Activated CD8-positive, alpha-beta memory T cell treated with anti-CD3 and anti-CD28 coated beads for 1 hour (primary cell): ENCODE data around the gene ZNF428.
"Not testable (repeated sequence)": the region's sequence is repeated elsewhere in the genome, so short reads cannot be mapped to it uniquely, and the experiment has no call there.

Experiments used
- DNase-seq, 2 donors: peaks; one replicate each; pipeline ENCODE4 v3.0.0-alpha.2; 2020; ENCODE audit warnings: low read depth in 1 of 2; ENCODE audit errors: extremely low read depth in 1 of 2

ZNF428 gene, protein sequence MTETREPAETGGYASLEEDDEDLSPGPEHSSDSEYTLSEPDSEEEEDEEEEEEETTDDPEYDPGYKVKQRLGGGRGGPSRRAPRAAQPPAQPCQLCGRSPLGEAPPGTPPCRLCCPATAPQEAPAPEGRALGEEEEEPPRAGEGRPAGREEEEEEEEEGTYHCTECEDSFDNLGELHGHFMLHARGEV

DNA sequence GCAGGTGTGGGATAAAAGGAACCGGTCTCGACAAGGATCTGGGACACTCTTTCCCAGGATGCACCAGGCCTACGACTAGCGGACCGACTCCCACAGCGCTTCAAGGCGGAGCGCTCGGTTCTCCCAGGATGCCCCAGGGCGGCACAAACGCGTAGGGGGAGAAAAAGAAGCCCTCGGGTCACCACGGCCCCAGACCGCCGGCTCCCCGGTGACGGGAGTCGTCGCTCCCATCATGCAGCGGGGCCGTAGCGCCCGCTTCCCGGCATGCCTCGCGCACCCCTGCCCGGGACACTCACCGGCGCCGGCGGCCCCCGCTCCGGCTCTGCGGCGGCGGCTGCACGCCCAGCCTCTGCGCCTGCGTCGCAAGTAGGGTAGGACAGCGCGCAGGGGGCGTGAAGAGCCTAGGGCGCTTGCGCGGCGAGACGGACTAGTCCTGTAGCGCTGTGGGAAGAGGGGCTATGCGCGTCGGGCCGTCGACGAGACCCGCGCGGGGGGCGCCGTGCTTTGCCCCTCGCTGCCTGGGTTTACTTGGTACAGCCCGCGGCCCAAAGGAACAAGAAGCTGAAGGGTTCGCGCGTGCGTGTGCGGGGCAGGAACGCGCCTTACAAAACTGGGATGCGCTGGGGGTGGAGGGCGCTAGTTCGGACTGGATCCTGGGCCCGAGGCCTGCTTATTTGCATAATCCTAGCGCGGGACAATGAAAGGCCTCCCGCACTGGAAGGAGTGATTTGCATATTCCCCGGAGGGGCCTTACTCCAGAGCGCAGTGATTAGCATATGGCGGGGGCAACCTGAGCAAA lies at the start of gene ZNF428:
TSS of gene ZNF428 (minus strand) at position 368 of the 799 bp plus-strand sequence. CDS start 5,325 bp downstream, outside the sequence.
- peak; percentile 63 to 78 for DNase-seq

DNA sequence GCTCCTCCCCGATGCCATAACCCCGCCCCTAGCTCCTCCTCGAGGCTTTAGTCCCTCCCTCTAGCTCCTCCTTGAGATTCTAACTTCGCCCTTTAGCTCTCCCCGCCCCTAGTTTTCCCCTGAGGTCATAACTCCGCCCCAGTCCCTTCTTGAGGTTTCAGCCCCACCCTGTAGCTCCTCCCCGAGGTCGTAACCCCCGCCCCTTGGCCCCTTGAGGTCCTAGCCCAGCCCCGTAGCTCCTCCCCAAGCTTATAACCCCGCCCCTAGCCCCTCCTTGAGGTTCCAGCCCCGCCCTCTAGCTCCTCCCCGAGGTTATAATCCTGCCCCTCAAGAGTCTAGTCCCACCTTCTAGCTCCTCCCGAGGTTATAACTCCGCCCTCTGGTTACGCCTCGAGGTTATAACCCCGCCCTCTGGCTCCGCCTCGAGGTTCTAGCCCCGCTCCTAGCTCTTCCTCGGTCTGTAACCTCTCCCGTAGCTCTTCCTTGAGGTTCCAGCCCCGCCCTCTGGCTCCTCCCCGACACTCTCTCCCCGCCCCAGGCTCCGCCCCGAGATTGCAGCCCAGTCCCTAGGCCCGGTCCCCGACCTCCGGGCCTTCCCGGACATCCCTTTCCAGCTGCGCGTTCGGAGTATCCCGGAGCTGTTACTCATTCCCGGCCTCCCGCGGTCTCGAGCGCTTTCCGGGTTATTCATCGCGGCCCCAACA lies 49.1 kb upstream of the ZNF428 start:
- DNase-seq, result peak; percentile 85 to 90

DNA sequence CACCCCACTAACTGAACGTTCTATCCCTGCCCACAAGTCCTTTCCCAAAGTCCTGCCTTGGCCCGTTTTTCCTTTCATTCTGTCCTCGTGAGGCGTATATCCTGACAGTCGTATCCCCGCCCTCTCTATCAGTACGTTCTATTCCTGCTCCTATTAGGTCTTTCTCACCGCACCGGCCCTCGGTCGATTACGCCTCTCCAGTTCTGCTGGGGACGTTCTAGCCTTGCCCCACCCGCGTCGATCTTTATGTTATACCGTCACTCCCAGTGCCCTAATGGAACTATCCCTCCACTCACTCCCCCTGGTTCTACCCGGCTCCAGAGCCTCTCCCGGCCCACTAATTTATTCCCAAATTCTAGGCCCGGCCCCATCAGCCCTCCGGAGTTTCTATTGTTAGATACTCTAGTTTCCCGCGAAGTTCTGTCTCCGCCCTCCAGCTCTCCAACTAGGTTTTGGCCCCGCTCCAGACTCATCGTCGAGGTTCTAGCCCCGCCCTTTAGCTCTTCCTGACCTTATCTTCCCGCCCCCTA lies 48.5 kb upstream of the ZNF428 start:
- no peak for DNase-seq

DNA sequence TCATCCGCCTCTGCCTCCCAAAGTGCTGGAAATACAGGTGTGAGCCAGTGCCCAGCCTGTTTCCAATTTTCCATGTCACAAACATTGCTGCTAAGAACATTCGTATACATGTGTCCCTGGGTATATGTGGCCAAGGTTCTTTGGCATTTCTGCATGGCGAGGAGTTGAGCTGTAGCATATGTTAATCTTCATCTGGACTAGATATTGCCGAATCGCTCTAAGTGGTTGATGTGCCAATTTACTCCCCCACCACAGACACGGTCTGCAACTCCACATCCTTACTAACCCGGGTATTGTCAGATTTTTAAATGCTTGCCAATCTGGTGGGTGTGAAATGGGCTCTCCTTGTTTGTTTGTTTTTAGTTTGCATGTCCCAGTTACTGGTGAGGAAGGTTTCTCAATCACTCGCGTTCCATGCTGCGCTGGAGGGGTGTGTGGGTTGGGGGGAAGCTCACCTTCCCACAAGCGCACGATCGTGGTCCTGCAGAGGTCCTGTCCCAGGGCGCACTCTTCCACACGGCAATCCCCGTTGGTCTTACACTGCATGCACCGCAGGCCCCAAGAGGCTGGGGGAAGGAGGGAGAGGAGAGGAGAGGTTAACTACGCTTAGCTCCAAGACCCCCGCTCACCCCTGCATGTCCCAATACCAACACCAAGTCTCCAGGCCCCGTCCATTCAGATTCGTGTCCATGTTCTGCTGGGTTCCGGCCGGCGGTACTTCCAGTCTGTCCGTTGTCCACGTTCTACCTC lies 47.9 kb upstream of the ZNF428 start:
- DNase-seq, result no peak

DNA sequence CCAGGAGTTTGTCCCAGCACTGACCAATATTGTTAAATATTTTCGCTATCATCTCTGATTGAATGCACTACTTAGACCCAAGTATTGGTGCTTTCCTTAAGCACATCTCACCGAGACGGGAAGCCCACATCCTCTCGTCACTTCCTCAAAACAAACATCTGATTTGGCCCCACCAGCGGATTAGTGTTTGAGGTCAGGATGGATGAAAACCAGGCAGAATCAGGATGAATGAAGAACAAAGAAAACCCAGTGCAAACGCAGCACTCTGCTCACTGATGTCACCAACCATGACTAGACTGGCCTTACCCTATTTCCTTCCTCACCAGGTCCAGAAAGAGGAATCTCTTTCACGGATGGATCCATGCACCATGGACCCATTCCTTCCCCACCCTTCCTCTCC lies 44.6 kb upstream of the ZNF428 start:
- no peak for DNase-seq

DNA sequence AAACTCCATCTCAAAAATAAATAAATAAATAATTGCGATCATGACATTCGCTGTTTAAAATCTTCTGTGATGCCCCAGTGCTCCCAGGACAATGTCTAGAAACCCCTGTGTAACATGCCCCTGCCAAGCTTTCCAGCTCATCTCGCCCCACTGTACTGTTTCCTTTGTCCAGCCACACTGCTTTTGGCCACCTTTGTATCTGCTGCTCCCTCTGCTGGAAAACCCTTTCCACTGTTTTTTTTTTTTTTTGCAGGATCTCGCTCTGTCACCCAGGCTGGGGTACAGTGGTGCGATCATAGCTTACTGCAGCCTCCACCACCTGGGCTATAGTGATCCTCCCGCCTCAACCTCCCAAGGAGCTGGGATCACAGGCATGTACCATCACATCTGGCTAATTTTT lies 43.1 kb upstream of the ZNF428 start:
- DNase-seq, result no peak

DNA sequence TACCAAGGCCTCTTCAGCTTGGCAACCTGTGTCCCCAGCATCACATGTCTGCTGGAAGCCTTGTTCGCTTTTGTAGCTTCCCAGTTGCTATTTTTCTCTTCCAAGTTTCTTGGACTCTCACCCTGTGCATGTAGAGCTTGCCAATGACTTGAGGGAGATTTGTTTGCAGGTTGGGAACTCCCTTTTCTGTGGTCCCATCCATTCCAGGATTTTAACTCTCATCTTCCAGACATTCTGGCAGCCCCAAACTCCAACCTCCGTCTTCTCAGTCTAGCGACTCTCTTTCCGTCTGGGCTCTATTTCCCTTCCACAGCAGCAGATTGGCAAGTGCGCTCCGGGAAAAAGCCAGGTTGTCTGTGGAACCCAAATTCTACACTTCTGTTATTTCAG lies 41.5 kb upstream of the ZNF428 start:
- no peak for DNase-seq

DNA sequence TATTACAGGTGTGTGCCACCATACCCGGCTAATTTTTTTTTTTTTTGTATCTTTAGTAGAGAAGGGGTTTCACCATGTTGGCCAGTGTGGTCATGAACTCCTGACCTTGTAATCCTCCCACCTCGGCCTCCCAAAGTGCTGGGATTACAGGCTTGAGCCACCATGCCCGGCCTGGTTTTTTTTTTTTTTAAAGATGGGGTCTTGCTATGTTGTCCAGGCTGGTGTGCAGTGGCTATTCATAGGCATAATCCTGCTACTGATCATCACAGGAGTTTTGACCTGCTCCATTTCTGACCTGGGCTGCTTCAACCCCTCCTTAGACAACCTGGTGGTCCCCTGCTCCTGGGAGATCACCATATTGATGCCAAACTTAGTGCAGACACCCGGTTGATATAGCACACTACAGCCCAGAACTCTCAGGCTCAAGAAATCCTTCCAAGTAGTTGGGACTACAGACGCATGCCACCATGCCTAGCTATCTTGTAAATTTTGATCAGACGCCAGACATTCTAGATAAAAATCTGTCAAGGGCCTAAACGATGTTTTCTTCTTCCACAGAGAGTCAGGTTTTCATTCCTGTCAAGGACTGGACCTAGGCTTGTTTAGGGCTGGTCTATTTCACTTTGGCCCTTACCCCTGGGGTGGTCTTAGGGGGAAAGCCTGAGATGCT lies 41.0 kb upstream of the ZNF428 start:
- no peak for DNase-seq

DNA sequence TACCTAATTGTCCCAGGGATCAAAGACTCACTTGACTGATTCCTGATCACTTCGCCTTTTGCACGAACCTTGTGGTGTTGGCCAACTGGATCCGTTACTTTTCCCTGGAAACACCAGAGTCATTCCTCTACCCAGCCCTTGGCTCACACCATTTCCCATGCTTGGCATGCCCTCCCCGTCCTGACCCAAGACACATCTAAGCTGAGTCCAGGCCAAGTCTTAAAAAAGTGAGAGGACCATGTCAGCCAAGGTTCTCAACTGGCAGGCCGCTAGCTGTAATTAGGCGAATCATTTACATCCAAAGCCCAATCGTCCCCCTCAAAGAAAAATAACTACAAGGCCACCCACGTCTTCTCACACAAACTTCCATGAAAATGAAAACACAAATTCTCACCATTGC lies 39.1 kb upstream of the ZNF428 start:
- no peak for DNase-seq

DNA sequence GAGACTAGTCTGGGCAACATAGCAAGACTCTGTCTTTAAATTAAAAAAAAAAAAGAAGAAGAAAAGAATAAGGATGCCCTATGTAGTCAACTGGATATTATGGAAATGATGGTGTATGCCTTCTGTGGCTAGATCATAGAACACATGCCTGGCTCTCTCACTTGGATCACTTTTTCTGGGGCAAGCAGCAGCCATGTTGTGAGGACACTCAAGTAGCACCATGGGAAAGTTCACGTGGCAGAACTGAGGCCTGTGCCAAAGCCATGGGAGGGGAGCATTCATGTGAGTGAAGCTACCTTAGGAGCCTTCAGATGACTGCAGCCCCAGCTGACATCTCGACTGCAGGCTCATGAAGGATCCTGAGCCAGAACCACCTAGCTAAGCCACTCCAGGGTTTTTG lies 38.6 kb upstream of the ZNF428 start:
- no peak for DNase-seq

DNA sequence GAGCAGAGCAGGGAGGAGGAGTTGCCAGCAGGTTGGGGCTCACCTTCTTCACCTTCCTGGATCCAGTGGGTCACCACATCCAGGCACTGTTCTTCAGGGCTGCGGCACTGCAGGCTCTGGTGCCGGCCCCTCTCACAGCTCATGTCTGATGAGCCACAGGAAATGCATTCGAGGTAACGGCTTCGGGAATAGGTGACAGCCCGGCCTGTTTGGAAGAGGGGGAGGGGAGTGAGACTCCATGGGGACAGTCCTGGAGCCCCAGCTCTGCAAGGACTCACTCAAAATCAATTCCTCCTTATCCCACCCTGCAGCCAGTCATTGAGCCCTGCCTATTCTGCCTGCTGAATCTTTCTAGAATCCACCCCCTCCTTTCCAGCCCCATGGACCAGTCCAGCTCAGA lies 37.0 kb upstream of the ZNF428 start:
- no peak for DNase-seq

DNA sequence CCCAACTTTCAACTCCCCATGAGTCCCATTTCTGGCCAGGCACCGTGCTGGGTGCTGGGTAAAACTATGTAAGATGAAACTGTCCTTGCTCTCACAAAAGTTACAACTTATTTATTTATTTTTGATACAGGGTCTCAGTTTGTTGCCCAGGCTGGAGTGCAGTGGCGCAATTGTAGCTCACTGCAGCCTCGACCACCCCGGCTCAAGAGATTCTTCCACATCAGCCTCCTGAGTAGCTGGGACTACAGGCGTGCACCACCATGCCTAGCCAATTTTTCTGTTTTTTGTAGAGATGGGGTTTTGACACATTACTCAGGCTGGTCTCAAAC lies 33.1 kb upstream of the ZNF428 start:
- no peak for DNase-seq

DNA sequence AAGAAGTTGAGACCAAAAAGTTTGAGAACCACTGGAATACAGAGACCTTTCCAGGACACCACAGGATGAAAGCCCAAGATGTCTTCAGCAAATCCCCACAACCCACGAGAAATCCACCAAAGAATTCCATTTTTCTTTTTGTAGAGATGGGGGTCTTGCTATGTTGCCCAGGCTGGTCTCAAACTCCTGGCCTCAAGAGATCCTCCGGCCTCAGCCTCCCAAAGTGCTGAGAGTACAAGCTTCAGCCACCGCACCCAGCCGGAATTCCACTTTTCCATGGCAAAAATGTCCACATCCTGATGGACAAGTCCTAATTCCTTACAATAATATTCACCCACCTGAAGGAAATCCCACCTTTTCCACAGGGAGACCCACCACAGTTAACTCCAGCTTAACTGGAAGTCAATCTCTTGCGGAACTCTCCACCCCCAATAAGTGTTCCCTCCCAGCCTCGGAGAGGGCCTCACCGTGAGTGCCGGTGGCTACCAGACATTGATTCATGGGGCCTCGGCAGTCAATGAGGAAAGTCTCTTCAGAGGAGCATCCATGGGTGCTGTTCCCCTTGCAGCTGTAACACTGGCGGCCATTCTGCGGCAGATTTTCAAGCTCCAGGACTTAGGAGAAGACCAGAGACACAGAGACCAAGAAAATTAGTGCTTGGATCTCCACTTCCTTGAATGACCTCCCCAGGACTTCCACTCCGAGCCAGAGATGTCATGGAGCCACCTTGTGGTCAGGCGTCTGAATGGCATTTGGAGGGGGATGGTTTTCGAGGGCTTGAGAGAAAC lies 32.5 kb upstream of the ZNF428 start:
- DNase-seq, result peak in 1 of 2 donors; percentile 19

DNA sequence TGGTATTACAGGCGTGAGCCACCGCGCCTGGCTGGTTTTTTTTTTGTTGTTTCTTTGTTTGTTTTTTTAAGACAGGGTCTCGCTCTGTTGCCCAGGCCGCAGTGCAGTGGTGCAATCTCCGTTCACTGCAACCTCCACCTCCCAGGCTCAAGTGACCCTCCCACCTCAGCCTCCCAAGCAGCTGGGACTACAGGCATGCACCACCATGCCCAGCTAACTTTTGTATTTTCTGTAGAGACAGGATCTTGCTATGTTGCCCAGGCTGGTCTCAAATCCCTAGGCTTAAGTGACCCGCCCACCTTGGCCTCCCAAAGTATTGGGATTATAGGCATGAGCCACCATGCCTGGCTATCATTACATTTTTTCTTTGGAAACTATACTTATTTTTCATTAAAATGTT lies 30.8 kb upstream of the ZNF428 start:
- not testable (repeated sequence) for DNase-seq

DNA sequence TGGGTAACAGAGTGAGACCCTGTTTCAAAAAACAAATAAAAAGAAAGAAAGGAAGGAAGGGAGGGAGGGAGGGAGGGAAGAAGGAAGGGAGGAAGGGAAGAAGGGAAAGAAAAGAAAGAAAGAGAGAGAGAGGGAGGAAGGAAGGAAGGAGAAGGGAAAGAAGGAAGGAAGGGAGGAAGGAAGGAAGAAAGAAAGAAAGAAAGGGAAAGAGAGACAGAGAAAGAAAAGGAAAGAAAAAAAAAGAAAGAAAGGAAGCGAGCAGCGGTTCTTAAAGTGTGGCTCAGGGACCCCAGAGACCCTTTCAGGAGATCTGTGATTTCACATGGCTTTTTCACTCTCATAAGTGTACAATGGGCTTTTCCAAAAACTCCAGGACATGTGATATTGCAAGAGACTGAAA lies 30.1 kb upstream of the ZNF428 start:
- no peak for DNase-seq

DNA sequence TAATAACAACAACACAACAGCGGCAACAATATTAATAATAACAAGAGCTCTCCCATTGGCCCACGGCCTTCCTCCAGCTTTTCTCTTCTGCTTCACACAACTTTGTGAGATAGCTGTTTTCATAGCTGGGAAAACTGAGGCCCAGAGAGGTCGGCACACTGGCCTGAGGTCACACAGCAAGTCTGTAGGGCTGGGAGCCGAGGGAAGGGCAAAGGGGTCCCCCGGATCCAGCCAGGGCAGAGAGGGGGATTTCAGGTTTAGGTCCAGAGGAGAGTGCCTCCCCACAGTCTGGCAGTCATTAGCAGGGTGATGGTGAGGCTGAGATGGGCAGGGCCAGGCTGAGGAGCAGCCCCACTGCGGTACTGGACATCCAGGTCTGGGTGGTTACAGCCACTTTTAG lies 29.2 kb upstream of the ZNF428 start:
- no peak for DNase-seq

DNA sequence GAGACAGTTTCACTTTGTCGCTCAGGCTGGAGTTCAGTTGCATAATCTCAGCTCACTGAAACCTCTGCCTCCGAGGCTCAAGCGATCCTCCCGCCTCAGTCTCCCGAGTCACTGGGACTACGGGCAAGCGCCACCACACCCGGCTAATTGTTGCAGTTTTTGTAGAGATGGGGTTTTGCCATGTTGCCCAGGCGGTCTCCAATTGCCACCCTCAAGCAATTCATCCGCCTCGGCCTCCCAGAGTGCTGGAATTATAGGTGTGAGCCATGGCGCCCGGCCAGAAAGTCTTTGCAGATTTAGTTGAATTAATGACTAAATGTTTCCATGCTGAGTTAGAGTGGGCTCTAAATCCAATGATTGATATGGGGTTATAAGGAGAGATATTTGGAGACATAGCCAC lies 24.8 kb upstream of the ZNF428 start:
- no peak for DNase-seq

DNA sequence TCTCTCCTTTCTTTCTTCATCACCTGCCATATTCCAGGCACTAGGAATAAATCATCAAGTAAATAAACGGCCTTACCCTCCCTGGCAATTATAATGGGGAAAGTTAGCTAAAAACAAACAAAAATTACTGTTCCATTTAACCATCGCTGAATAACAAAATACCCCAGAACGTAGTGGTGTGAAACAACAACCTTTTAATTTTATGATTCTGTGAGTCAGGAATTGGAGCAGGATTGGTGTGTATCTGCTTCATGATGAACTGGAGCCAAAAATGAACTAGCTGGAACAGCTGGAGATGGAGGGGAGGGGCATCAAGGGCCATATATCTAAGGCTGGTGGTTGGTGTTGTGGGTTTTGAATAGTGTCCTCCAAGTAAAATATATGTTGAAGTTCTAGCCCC lies 23.9 kb upstream of the ZNF428 start:
- DNase-seq, result no peak

DNA sequence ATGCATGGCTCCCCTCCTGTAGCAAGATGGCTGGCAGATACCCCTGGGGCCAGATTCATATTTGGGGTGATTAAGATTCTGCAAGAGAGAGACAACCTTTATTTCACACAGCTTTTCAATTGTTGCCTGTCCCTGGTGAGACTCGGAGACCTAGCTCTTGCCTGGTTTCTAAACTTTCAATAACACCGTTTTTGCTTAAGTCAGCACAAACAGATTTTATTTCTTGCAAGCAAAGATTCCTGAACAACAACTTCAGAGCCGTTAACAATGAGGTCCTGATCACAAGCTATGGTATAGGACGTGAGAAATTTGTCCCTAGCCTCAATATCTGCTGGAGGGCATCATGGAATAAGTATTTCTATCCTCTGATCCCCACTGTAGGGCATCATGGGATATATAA lies 23.1 kb upstream of the ZNF428 start:
- no peak for DNase-seq

DNA sequence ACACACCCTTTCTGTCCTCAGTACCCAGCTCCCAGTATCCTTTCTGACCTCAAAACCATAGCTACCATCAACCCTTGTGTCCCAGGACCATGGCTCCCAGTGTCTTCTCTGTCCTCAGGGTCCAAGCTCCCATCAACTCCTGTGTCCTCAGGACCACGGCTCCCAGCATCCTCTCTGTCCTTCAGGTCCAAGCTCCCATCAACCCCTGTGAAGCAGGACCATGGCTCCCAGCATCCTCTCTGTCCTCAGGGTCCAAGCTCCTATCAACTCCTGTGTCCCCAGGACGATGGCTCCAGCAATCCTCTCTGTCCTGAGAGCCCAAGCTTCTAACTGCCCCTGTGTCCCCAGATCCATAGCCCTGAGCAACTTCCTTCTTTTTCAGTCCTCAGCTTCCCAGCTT lies 21.9 kb upstream of the ZNF428 start:
- DNase-seq, result no peak
